Myometrial cell (primary cell): ENCODE measurements around the gene COL5A1. TPM values are rescaled to one million over a fixed set of nuclear protein-coding genes. Genes with fewer than 3 reads are reported as not detected.

Experiments
- total RNA-seq: library from RNA; depleted of rRNA; stranded (reverse); fragments of >200 nt; gene quantifications from 2 replicates; pipeline ENCODE4 v1.2.3, GENCODE V29; 2015

The COL5A1 gene
- total RNA-seq: 152 and 212 TPM in 2 replicates

DNA sequence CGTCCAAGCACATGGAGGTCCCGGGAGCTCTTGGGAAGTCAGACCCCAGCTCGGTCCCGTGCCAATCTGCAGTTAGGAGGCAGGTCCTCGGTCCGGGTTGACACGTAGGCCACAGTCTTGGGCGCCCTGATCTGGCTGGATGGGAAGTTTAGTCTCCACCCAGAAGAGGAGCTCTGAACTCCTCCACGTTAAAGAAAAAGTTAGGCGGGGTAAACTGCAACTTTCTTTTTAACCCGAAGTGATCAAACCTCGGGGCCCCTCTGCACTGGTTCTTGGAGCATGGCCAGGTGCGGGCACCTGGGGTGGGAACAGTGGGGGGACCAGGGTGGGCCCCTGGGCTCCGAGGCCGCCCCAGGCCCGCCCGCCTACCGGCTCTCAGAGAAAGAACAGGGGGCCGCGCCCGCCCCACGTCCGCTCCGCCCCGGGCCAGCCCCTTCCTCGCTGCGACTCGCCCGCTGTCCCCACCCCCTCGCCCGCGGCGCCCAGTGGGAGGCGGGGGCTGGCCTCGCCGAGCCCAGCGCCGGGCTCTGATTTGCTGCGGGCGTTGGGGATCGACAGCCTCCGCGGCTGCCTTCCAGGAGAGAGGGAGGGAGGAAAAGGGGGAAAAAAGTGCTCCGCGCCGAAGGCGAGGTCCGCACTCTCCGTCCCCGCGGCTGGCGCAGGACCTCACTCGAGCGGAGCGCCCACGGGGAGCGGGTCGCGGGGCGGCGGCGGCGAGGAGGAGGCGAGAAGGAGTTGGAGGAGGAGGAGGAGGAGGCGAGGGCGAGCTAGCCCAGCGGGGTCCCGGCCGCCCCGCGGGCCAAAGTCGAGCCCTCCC, at the start of gene COL5A1:
Gene COL5A1 (plus strand): TSS at position 631 of the 817 bp plus-strand sequence. CDS start 385 bp downstream, outside the sequence.

DNA sequence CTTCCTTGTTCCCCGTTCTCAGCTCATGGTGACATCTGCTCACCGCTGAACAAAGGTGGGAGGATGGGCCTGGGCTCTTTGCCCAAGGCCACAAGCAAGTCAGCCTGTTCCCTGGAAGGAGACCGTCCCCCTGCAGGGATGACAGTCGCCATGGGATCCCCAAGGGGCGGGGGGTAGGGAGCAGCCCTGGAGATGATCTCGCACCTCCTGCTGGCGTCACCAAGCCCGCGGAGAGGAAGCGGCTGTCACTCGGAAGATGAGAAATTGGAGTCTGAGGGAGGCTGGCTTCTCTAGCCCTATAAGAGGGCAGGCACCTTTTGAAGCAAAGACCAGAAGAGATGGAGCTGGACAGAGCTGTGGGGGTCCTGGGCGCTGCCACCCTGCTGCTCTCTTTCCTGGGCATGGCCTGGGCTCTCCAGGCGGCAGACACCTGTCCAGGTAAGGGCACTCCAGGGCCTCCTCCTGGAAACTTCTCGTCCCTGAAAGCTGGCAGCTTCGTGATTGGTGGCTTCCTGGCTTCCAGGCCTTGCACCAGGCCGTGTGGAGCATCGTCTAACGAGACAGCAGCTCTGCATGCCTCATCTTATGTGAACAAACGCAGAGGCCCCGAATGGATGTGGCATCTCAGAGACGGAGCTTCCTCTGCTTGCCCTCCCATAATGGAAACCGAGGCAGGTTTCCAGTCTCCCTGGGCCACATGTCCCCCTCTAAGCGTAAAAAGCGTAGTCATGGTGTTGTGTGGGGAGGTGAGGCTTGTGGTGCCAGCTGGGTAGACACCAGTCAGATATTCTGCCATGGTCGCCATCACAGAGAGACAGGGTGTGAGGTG, 239.1 kb downstream of the COL5A1 start, which contains the start of gene FCN2:
Gene FCN2 (plus strand): TSS at position 327 of the 829 bp plus-strand sequence. CDS start 12 bp downstream, at position 339.

Other genes starting within 250 kb of the COL5A1 start
- not detected in 2 replicates for gene FCN2, start 239.0 kb downstream of the COL5A1 start, total RNA-seq